Measurements from ENCODE around the gene SPN. TPM values are rescaled to one million over a fixed set of nuclear protein-coding genes. Genes with fewer than 3 reads are reported as not detected.

The SPN gene
- total RNA-seq, 1 experiment from 2014 or later: not detected

DNA sequence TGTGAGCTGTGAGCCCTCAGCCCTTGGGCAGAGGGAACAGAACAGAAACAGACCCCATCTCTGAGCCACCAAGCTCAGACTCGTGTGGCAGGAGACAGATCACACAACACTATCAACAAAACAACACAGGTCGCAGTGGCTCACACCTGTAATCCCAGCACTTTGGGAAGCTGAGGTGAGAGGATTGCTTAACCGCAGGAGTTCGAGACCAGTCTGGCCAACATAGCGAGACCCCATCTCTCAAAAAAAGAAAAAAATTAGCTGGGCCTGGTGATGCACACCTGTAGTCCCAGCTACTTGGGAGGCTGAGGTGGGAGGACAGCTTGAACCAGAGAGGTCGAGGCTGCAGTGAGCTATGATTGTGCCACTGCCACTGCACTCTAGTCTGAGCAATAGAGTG lies 10.5 kb downstream of the SPN start:
- no TSS peak for BruUV-seq (replicated peaks)

GRCh38 chr16:29674188-29674587 lies 11.1 kb downstream of the SPN start:
- no peak for ATAC-seq
- Histone ChIP-seq H3K27ac (ENCODE audit: low read length) (no peak overlapping the region), H3K9me3 (ENCODE audit: low read length) (no peaks in the 10 kb centered on the region), H3K9me2 (replicated peaks; ENCODE audit: low read length) (no peaks in the 10 kb centered on the region), H3K36me3 (ENCODE audit: low read depth, low read length) (no peaks in the 10 kb centered on the region), H4K20me1 (ENCODE audit: low read length) (no peaks in the 10 kb centered on the region), H3K4me1 (ENCODE audit: insufficient read depth, low read length) (no peaks in the 10 kb centered on the region), H2AFZ (ENCODE audit: low read length) (no peak overlapping the region), H3K79me2 (ENCODE audit: low read length) (no peaks in the 10 kb centered on the region), H3F3A (ENCODE audit: low read length, unreplicated experiment) (no peaks in the 10 kb centered on the region), H3K4me3 (ENCODE audit: low read length) (no peak overlapping the region), H3K9ac (ENCODE audit: low read length) (no peak overlapping the region), H3K27me3 (ENCODE audit: low read length) (no peaks in the 10 kb centered on the region), H3K4me2 (ENCODE audit: low read length) (no peak overlapping the region)
- no peak for DNase-seq
- ChIA-PET POLR2A (ENCODE audit: unreplicated experiment) (no interaction called here), CTCF (no interaction called here)
- BruUV-seq (replicated peaks): no TSS peak
- intact Hi-C loops (cut with micrococcal nuclease): no loop called here
- TF ChIP-seq EZH2 (IDR thresholded peaks at IDR 0.05; ENCODE audit: low read length, unreplicated experiment) (no peak), EZH2phosphoT487 (IDR thresholded peaks at IDR 0.05; ENCODE audit: borderline replicate concordance, low read length) (no peak), CTCF (conservative IDR thresholded peaks at IDR 0.05; ENCODE audit: low read depth, low read length) (no peak)

More for the DNA sequence above, 10.5 kb downstream of the SPN start:
- Histone ChIP-seq H3K36me3 (ENCODE audit: low read depth, low read length) (no peaks in the 10 kb centered on the region), H3K9me3 (ENCODE audit: low read length) (no peaks in the 10 kb centered on the region), H3K27me3 (ENCODE audit: low read length) (no peaks in the 10 kb centered on the region), H3K4me3 (ENCODE audit: low read length) (no peak overlapping the region), H3F3A (ENCODE audit: low read length, unreplicated experiment) (no peaks in the 10 kb centered on the region), H3K79me2 (ENCODE audit: low read length) (no peaks in the 10 kb centered on the region), H3K4me2 (ENCODE audit: low read length) (no peak overlapping the region), H3K9me2 (replicated peaks; ENCODE audit: low read length) (no peaks in the 10 kb centered on the region), H2AFZ (ENCODE audit: low read length) (no peak overlapping the region), H4K20me1 (ENCODE audit: low read length) (no peaks in the 10 kb centered on the region), H3K27ac (ENCODE audit: low read length) (no peak overlapping the region), H3K4me1 (ENCODE audit: insufficient read depth, low read length) (no peaks in the 10 kb centered on the region), H3K9ac (ENCODE audit: low read length) (no peak overlapping the region)
- no peak for DNase-seq
- no peak for TF ChIP-seq CTCF (conservative IDR thresholded peaks at IDR 0.05; ENCODE audit: low read depth, low read length)
- no peak for TF ChIP-seq EZH2phosphoT487 (IDR thresholded peaks at IDR 0.05; ENCODE audit: borderline replicate concordance, low read length)
- no peak for TF ChIP-seq EZH2 (IDR thresholded peaks at IDR 0.05; ENCODE audit: low read length, unreplicated experiment)
- intact Hi-C loops (cut with micrococcal nuclease): no loop called here
- no peak for ATAC-seq
- POLR2A ChIA-PET (ENCODE audit: unreplicated experiment): no interaction called here
- CTCF ChIA-PET: no interaction called here

DNA sequence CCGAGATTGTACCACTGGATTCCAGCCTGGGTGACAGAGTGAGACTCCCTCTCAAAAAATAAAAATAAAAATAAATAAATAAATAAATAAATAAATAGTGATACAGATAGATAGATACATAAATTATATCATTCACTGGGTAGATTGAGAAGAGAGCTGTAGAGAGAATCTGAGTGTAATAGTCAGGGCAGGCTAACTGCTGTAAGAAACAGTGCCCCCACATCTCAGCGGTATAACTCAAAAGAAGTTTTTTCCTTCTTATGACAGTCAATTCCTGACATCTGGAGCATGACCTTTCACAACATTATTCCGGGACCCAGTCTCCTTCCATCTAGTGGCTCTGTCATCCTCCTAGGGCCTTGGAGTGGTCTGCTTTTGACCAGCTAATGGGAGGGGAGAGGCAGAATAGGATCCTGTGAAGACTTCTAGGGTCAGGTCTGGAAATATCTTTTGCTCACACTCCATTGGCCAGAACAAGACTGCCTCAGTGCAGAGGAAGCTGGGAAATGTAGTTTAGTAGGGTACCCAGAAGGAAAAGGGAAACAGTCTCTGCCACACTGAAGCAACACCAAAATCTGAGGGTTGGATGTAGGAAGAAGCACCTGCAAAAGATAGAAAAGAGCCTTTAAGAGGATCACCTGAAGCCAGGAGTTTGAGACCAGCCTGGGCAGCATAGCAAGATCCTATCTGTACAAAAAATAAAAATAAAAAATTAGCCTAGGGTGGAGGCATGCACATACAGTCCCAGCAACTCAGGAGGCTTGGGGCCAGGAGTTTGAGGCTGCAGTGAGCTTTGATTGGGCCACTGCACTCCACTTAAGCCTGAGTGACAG lies 13.0 kb downstream of the SPN start:
- Histone ChIP-seq H3K27ac (ENCODE audit: low read length) (no peak overlapping the region), H3K4me1 (ENCODE audit: insufficient read depth, low read length) (no peaks in the 10 kb centered on the region; the same call in 1 of the 2 replicates), H3K27me3 (ENCODE audit: low read length) (no peaks in the 10 kb centered on the region), H3K4me3 (ENCODE audit: low read length) (no peak overlapping the region), H2AFZ (ENCODE audit: low read length) (no peak overlapping the region), H4K20me1 (ENCODE audit: low read length) (no peaks in the 10 kb centered on the region), H3K36me3 (ENCODE audit: low read depth, low read length) (no peaks in the 10 kb centered on the region), H3K9me2 (replicated peaks; ENCODE audit: low read length) (no peaks in the 10 kb centered on the region), H3K9me3 (ENCODE audit: low read length) (no peaks in the 10 kb centered on the region), H3K9ac (ENCODE audit: low read length) (no peak overlapping the region), H3F3A (ENCODE audit: low read length, unreplicated experiment) (no peaks in the 10 kb centered on the region), H3K79me2 (ENCODE audit: low read length) (no peaks in the 10 kb centered on the region), H3K4me2 (ENCODE audit: low read length) (no peak overlapping the region)
- CTCF ChIA-PET: interaction anchor here (0.6 to 0.7 kb wide), 2 partner anchors 27 to 509 kb away, joined by 5 to 18 read pairs; no protein-coding TSS in a partner anchor
- DNase-seq: peak; percentile 31
- POLR2A ChIA-PET (ENCODE audit: unreplicated experiment): no interaction called here
- BruUV-seq (replicated peaks): no TSS peak
- no peak for TF ChIP-seq CTCF (conservative IDR thresholded peaks at IDR 0.05; ENCODE audit: low read depth, low read length)
- TF ChIP-seq EZH2phosphoT487 (IDR thresholded peaks at IDR 0.05; ENCODE audit: borderline replicate concordance, low read length): no peak
- no peak for TF ChIP-seq EZH2 (IDR thresholded peaks at IDR 0.05; ENCODE audit: low read length, unreplicated experiment)
- peak; percentile 33; the same call in 1 of the 2 replicates for ATAC-seq
- intact Hi-C loops (cut with micrococcal nuclease): no loop called here
